Stimulated activated CD8-positive, alpha-beta memory T cell treated with anti-CD3 and anti-CD28 coated beads, Interleukin-15, amount 100 ng/mL, for 24 hours (primary cell): ENCODE measurements around the gene ASL.
"Not testable (repeated sequence)": the region's sequence is repeated elsewhere in the genome, so short reads cannot be mapped to it uniquely, and the experiment has no call there.

ENCODE experiments used
- DNase-seq: peaks from one replicate; pipeline ENCODE4 v3.0.0-alpha.2; 2020; ENCODE audit warnings: low read depth

Gene ASL

DNA sequence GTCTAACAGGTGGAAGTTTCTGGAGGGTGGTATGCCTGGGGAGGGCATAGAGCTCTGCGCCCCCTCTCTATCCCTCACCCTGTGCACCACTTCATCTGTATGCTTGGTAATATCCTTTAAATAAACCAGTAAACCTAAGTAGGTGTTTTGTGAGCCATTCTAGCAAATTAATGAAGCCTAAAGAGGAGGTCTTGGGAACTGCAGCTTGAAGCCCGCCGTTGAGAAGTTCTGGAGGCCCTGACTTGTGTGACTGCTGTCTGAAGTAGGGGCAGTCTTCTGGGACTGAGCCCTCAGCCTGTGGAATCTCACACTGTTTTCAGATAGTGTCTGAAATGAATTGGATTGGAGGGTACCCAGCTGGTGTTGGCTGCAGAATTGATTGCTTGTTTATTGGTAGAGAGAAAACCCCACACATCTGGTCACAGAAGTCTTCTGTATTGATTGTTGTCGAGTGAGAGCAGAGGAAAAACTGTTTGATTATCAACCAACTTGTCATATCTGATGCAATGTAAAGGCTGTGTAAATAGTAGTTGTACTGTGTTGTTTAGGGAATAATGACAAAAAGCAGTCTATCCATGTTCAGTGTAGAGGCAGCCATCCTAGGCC is 43.7 kb downstream of the ASL start:
- no peak for DNase-seq

DNA sequence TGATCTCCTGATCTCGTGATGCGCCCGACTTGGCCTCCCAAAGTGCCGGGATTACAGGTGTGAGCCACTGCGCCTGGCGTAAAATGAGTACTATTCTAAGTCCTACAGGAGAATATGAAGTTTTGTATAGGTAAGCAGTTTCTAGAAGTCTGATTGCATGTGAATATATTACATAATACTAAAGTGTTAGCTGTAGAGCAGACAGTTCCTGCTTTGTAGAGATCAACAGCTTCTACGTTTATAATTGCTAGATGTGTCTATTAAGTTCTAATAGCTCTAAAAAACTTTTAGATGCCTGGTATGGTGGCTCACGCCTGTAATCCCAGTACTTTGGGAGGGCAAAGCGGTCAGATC is 47.5 kb downstream of the ASL start:
- DNase-seq: no peak

- not testable (repeated sequence) for DNase-seq
Measured at GRCh38 chr7:66124569-66124861, 48.9 kb downstream of the ASL start.

GRCh38 chr7:66125052-66125694 is 49.6 kb downstream of the ASL start:
- no peak for DNase-seq

DNA sequence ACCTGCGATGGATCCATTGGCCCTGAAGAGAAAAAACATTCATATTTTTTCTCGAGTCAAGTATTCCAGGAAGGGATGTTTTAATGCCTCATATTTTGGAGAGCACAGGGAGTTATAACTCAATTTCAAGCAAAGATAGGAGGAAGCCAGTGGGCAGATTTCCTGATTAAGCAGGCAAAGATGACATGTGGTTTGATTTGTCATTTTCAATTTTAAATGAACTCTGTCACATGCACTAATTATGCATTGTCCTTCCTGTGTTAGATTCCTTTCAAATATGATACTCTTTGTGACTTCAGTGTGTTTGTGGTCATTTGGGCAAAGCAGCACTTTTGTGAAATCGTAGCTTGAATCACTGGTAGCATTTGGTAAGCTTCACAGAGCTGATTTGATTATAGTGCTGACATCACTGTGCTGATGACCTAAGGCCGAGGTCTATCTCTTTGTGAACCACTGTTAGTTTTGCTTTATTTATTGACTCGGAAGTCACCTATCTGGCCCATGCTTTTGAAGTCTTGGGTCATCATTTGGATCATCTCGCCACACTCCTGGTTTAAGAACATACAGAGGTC is 50.2 kb downstream of the ASL start:
- not testable (repeated sequence) for DNase-seq

- not testable (repeated sequence) for DNase-seq
Measured at GRCh38 chr7:66127172-66127571, 51.6 kb downstream of the ASL start.

DNA sequence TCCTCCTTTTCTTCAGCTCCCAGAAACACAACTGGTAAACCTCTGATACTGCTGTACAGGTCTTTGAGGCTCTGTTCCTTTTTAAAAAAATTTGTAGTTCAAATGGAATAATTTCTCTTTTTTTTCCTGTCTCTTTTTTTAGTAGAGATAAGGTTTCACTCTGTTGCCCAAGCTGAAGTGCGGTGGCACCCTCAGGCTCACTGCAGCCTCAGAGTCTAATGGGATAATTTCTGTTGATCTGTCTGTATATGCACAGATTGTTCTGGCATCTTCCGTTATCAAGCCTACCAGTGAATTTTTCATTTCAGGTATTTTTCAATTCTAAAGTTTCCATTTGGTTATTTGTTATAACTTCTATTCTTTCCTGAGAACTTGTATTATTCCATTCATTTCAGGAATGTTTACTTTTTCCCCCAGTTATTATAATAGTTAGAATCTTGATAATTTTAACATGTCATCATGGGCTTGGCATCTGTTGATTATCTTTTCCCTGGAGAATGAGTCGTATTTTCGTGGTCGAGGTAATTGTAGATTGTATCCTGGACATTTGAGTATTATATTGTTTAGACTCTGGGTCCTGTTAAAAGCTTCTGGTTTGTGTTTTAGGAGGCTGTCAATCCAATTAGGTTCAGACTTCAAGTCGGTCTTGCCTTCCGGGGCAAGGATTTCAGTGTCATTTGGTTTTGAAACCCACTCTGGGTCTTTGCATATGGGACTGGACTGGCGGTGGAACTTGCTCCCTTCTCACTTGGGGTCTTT is 63.6 kb downstream of the ASL start:
- DNase-seq: no peak

DNA sequence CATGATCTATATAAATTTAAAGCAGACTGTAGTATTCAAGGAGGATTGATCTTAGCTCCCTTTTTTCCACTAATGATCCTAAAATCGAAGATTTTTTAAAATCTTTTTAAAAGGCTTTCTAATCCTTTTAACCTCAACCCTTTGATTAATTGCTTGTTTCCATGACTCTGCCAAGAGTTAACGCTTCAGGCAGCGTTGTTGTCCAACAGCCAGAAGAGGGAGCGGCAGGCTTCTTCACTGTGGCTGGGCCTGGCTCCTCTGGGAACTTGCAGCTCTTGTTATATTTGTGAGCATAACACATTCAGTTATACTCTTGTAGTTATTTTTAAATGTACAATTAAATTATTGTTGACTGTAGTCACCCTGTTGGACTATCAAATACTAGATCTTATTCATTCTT is 65.3 kb downstream of the ASL start:
- DNase-seq: no peak

DNA sequence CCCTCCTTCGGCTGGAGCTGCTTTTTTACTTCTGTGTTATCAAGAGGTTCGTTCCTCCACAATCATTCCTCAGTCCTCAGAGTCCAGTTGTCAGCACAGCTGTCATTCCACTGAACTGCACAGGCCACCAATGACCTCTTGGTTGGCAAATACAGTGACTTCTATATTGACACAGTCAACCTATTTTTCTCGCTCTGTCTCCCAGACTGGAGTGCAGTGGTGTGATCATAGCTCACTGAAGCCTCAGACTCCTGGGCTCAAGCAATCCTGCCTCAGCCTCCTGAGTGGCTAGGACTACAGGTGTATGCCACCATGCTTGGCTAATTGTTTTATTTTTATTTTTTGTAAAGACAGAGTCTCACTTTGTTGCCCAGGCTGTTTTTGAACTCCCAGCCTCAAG is 66.7 kb downstream of the ASL start:
- DNase-seq: no peak

DNA sequence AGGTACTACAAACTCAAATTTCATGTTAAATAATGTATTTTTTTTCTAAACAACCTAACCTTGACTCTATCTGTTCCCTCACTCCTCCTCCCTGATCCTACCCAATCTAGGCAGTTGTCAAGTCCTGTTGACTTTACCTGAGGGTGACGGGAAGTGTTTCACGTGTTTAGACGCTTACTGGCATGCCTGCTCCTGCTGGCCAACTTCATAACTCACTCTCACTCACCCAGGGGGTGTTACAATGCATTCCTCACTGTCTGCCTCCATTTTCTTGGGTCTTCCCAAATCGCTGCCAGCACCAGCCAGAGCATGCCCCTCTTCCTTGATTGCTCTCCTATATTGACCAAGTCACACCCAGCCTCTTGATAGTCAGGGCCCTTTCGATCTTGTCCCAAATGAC is 67.4 kb downstream of the ASL start:
- no peak for DNase-seq
